ENCODE data around the gene SLC33A1. TPM values are rescaled to one million over a fixed set of nuclear protein-coding genes. Genes with fewer than 3 reads are reported as not detected.
"Not testable (repeated sequence)": the region's sequence is repeated elsewhere in the genome, so short reads cannot be mapped to it uniquely, and the experiment has no call there.

SLC33A1 gene
- total RNA-seq, 1 experiment from 2014 or later = 28.6 TPM

DNA sequence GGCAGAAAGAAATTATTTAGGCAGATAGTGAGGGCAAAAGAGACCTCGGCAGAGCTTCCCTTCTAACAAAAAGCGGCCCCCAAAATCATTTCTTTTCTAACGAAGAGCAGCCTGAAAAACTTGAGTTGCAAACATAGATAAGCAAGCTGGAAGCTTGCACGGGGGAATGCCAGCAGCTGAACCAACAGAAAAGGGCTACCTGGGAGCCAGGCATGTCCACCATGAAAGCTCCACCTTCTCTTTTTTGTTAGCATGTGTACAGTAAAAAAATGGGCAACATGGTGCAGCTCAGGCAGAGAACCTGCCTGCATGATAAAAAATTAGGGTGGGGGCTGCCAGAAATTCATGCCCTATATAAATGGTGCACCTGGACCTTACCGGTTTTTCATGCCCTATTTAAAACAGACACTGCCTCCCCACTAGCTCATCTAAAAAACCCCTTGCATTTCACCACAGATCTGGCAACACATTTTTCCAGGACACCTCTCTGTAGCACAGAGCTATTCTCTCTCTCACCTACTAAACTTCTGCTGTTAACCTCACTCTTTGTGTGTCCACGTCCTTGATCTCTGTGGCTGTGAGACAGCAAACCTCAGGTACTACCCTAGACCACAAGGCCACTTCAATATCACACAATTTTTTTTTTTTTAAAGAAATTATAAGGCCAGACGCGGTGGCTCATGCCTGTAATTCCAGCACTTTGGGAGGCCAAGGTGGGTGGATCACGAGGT, 18.7 kb downstream of the SLC33A1 start:
- H3K27ac ChIP-seq = no peak overlapping the region
- H3K79me2 ChIP-seq (ENCODE audit: low read depth) = peaks cover 6% of the 10 kb centered on the region; the same call in 1 of the 2 replicates
- H3K27me3 ChIP-seq (ENCODE audit: insufficient read depth, low read depth) = no peaks in the 10 kb centered on the region
- no peaks in the 10 kb centered on the region for H3K4me1 ChIP-seq (replicated peaks; ENCODE audit: insufficient read depth)
- peaks cover 5% of the 10 kb centered on the region; the same call in 1 of the 2 replicates for H3F3A ChIP-seq (ENCODE audit: insufficient read depth, low read depth)
- no peak for DNase-seq
- intact Hi-C loops (cut with micrococcal nuclease; ENCODE audit: unreplicated experiment) = no loop called here
- ChIA-PET POLR2A (ENCODE audit: unreplicated experiment) (no interaction called here), CTCF (no interaction called here)
- TF ChIP-seq EZH2 (IDR thresholded peaks at IDR 0.05; ENCODE audit: low read depth) = no peak
- TF ChIP-seq CTCF (conservative IDR thresholded peaks at IDR 0.05) = no peak
- no peaks in the 10 kb centered on the region for H3K9me2 ChIP-seq (ENCODE audit: insufficient read depth)
- 0 out of 2 replicates have a peak, but pooled peaks cover 3% of the 10 kb centered on the region for H3K36me3 ChIP-seq (ENCODE audit: low read depth)
- H2AFZ ChIP-seq = no peak overlapping the region
- no peak overlapping the region for H3K4me3 ChIP-seq
- no peaks in the 10 kb centered on the region for H3K9me3 ChIP-seq (ENCODE audit: insufficient read depth, low read depth)
- BruUV-seq (replicated peaks) = no TSS peak
- no peak overlapping the region for H3K4me2 ChIP-seq
- peaks cover 4% of the 10 kb centered on the region for H4K20me1 ChIP-seq (ENCODE audit: insufficient read depth)

DNA sequence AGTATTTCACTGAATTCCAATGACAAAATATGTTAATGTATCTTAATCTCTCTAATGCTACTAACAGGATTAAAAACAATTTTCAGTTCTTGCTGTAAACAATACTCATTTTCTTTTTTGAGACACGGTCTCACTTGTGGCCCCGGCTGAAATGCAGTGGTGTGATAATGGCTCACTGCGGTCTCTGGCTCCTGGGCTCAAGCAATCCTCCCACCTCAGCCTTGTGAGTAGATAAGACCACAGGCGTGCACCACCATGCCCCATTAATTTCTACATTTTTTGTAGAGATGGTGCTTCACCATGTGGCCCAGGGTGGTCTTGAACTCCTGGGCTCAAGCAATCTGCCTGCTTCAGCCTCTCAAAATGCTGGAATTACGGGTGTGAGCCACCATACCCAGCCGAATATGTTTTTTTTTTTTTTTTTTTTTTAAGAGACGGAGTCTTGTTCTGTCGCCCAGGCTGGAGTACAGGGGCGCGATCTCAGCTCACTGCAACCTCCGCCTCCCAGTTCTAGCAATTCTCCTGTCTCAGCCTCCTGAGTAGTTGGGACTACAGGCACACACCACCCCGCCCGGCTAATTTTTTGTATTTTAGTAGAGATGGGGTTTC, 25.6 kb downstream of the SLC33A1 start:
- CTCF ChIA-PET; DNase-seq; intact Hi-C loops (cut with micrococcal nuclease; ENCODE audit: unreplicated experiment); H3K27me3 ChIP-seq (ENCODE audit: insufficient read depth, low read depth); BruUV-seq (replicated peaks); H3K4me2 ChIP-seq; H3K9me3 ChIP-seq (ENCODE audit: insufficient read depth, low read depth); H3F3A ChIP-seq (ENCODE audit: insufficient read depth, low read depth); H3K27ac ChIP-seq; POLR2A ChIA-PET (ENCODE audit: unreplicated experiment); H3K9me2 ChIP-seq (ENCODE audit: insufficient read depth); H2AFZ ChIP-seq; H3K4me3 ChIP-seq; H4K20me1 ChIP-seq (ENCODE audit: insufficient read depth); H3K79me2 ChIP-seq (ENCODE audit: low read depth); H3K4me1 ChIP-seq (replicated peaks; ENCODE audit: insufficient read depth): not testable (repeated sequence)
- H3K36me3 ChIP-seq (ENCODE audit: low read depth) = peaks cover 23% of the 10 kb centered on the region

DNA sequence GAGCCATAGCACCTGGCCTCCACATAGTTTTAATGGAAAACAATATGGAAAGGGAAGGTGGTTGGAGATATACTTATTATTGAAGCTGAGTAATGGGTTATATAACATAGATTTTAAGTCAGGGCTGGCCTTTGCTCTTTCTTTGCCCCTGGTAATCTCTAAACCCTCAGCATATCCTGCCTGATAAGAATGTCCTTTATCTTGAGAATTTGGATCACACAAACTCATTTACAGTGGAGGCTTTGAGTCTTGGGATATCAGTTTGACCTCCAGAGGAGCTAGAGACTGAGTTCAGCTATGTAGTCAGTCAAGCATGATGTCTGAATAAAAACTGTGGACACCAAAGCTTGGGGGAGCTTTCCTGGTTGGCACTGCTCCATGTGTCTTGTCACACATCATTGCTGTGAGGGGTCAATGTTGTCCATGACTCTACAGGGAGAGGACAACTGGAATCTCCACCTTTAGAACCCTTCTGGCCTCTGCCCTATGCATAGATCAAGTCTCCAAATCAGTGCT, 39.1 kb downstream of the SLC33A1 start:
- TF ChIP-seq EZH2 (IDR thresholded peaks at IDR 0.05; ENCODE audit: low read depth) (no peak), CTCF (conservative IDR thresholded peaks at IDR 0.05) (no peak)
- Histone ChIP-seq H3K4me1 (replicated peaks; ENCODE audit: insufficient read depth) (no peaks in the 10 kb centered on the region), H3K27me3 (ENCODE audit: insufficient read depth, low read depth) (no peaks in the 10 kb centered on the region), H3K79me2 (ENCODE audit: low read depth) (no peaks in the 10 kb centered on the region), H3K4me2 (no peak overlapping the region), H3K36me3 (ENCODE audit: low read depth) (no peaks in the 10 kb centered on the region), H3F3A (ENCODE audit: insufficient read depth, low read depth) (0 out of 2 replicates have a peak, but pooled peaks cover 5% of the 10 kb centered on the region), H2AFZ (no peak overlapping the region), H3K4me3 (no peak overlapping the region), H4K20me1 (ENCODE audit: insufficient read depth) (no peaks in the 10 kb centered on the region), H3K9me3 (ENCODE audit: insufficient read depth, low read depth) (no peaks in the 10 kb centered on the region), H3K27ac (no peak overlapping the region), H3K9me2 (ENCODE audit: insufficient read depth) (no peaks in the 10 kb centered on the region)
- ChIA-PET POLR2A (ENCODE audit: unreplicated experiment) (no interaction called here), CTCF (no interaction called here)
- no TSS peak for BruUV-seq (replicated peaks)
- intact Hi-C loops (cut with micrococcal nuclease; ENCODE audit: unreplicated experiment) = no loop called here
- DNase-seq = no peak

DNA sequence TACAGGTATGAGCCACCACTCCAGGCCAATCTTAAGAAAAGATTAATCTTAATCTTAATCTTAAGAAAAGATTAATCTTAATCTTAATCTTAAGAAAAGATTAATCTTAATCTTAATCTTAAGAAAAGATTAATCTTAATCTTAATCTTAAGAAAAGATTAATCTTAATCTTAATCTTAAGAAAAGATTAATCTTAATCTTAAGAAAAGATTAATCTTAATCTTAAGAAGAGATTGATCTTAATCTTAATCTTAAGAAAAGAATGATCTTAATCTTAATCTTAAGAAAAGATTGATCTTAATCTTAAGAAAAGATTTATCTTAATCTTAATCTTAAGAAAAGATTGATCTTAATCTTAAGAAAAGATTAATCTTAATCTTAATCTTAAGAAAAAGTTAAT, 41.0 kb downstream of the SLC33A1 start:
- intact Hi-C loops (cut with micrococcal nuclease; ENCODE audit: unreplicated experiment); H4K20me1 ChIP-seq (ENCODE audit: insufficient read depth); H3K4me2 ChIP-seq; H3K27me3 ChIP-seq (ENCODE audit: insufficient read depth, low read depth); H3K4me1 ChIP-seq (replicated peaks; ENCODE audit: insufficient read depth); H2AFZ ChIP-seq; DNase-seq; H3K79me2 ChIP-seq (ENCODE audit: low read depth); H3K27ac ChIP-seq; H3F3A ChIP-seq (ENCODE audit: insufficient read depth, low read depth); H3K9me2 ChIP-seq (ENCODE audit: insufficient read depth); H3K4me3 ChIP-seq; BruUV-seq (replicated peaks); CTCF ChIA-PET; H3K9me3 ChIP-seq (ENCODE audit: insufficient read depth, low read depth); H3K36me3 ChIP-seq (ENCODE audit: low read depth): not testable (repeated sequence)
- POLR2A ChIA-PET (ENCODE audit: unreplicated experiment) = interaction anchor here (0.6 kb wide), 1 partner anchor 27 kb away, joined by 4 read pairs; no protein-coding TSS in a partner anchor

All from PC-9 (cell line).